ENCODE data around the gene POLA2.

The POLA2 gene

DNA sequence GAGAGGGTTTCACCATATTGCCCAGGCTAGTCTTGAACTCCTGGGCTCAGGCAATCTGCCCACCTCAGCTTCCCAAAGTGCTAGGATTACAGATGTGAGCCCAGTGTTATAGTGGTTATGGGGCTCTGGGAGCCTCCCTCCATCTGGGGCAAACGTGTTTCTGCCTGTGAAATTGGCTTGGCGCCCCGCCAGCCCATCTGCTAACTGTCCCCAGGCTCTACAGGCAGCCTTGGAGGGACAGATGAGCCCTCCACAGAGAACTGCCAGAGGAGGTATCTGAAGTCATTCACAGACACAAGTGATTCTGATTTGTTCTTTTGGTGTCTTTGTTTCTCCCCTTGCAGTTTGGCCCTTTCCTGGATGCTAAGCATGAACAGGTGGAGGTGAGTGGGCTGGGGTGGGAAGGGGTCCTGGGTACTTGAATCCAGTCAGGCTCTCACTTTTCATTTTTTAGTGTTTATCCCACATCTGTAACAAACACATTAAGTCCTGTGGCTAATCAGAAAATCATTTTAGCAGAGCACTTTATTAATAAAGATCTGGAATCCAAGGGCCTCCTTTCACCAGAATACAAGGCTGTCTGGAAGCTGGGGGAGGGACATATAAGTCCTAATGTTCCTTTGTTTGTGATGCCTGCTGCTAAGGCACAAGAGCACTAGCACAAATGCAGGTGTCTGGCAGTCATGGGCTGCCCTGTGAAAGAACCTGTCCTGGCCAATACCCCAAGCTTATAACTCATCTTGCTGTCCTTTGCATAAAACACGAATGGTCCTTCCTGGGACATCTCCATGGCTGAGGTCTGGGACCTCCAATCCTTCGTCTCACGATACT, 27.2 kb downstream of the POLA2 start:
- no peak for DNase-seq

DNA sequence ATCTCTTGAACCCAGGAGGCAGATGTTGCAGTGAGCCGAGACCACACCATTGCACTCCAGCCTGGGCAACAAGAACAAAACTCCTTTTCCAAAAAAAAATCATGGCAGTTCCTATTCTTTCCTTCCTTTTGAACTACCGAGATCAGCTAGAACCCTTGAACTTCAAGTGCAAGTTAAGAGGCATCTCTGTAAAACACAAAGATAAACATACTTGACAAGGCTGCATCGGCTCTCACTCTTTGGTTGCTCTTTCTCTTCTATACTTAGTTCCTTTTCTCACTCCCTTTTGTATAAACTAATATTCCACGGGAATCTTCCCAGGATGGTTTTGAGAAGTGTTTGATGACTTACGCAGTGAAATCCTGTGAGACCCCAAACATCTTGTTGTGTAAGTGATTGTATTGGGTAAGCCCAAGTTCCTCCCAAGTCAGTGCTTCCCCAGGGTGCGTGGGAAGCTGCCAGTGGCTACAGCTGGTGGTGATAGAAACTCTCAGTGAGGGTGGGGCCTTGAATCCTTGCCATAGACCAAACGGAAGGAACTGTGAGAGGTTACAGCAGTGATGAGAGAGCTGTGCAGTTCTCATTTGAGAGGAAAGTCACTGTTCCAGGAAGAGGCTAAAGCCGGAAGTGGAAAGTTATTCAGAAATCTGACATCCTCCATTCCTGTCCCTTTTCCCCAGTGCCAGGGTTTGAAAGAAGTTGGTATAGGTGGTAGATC, 28.8 kb downstream of the POLA2 start:
- DNase-seq = no peak

DNA sequence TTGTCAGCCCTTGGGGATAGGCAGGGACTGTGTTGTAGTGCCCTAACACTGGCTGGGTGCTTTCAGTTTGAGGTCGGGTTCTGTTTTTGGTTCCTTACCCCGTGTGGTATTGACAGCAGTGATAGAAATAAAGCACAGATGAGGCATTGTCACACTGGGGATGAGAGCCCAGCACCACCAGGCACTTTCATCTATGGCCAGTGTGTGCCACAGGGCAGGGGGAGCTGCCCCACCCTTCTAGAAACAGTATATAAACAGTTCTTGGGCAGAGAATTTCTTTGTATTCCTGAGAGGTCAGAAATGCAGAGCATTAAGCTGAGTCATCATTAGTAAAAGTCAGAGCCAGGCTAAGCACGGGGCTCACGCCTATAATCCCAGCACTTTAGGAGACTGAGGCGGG, 29.9 kb downstream of the POLA2 start:
- no peak for DNase-seq

DNA sequence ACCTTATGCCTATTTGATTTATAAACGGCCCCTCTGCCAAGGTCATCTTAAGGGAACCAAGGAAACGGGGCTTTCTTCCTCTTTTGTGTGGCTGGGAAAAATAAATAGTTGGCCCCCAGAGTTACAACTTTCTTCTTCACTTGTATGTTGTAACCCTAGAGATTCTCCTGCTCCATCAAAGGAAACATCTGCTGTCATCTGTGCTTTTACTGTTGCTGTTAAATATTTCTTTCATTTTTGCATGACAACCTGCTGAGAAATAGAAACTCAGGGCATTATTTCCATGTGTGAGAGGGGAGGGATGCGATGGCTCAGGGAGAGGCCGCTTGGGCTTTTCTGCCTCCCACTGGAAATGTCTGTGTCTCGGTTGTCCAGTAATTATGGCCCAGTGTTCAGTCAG, 31.1 kb downstream of the POLA2 start:
- no peak for DNase-seq

DNA sequence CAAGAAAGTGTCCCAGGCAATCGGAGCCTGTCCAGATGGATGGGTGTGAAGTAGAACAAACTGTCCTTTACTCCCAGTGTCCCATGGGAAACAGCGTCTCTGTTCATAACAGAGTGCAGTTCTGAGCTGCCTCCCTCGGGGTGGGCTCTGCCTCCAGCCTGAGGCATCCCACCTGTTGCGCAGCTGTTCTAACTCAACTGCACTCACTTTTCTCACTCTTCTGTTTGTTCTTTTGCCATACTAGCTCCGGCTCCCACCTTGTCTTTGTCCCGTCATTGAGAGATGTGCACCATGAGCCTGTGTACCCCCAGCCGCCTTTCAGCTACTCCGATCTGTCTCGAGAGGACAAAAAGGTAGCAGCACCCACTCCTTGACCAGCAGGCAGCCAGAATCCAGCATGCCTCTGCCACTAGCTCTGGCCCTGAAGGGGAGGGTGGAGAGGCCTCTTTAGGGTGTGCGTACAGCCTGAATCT, 32.2 kb downstream of the POLA2 start:
- no peak for DNase-seq

DNA sequence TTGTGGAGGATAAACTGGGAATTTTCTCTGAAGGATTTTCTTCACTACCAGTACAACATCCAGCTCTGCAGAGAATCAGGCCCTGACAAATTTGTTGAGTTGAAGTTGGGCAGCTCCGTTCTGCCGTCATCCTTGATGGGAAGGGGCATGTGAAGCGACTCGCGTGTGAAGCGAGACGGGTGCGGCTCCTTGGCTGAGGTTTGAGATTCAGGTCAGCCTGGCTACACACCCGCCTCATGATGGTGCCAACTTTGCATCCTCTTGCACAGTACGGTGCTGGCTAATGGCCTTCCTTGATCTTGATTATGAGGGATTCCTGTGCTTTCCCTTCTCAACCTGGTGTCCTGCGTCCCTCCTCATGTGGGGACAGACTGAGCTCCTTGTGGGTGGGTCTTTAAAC, 33.2 kb downstream of the POLA2 start:
- DNase-seq = no peak

DNA sequence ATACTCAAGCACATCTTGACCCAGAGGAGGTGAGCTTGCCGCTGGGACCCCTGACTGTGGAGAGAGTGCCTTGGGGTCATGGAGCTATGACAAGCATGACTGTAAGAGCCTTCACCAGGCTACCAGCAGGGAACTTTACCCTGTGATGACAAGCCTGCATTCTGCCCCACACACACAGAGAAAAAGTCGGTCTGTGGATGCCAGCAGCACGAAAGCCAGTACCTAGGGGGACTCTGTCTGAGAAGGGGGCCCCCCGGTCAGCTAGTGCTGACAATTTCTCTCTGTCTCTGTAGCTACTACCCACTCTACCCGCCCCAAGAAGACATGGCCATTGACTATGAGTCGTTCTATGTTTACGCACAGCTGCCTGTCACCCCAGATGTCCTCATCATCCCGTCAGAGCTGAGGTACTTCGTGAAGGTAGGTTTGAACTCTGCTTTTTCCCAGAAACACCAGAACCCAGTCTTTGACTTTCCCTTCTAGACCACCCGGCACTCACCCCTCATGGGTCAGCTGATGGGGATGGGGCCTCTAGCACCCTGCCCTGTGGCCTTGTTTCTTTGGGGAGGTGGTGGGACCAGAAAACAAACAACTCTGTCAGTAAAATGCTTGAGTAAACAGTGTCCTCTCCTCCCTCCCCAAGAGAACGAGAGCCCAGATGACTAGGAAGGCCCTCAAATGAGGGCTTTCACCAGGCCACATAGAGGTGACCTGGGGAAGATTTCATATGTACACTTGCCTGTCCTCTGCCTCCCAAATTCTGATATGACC, 34.0 kb downstream of the POLA2 start:
- DNase-seq = no peak

DNA sequence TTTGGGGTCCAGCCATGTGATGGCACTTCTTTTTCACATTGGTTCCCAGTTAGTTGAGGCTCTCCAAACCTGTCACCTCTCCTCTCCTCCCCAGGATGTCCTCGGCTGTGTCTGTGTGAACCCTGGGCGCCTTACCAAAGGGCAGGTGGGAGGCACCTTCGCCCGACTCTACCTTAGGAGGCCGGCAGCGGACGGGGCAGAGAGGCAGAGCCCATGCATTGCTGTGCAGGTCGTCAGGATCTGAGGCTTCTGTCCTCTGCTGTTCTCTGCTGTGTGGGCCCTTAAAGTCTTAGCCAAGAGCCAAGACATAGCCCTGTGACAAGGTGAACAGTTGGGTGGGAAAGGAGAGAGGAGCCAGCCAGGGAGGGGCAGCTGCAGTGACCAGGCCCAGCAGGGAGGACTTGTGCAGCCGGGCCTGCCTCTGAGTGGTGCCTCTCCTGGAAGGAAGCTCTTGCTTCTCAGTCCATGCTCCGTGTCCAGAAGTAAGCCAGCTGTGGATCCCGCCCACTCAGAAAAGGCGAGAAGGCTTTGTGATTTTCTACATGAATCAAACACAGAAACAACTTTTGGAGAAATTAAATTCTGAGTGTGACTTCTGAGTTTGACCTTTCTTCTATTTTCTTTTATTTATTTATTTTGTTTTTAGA, 35.4 kb downstream of the POLA2 start:
- no peak for DNase-seq

DNA sequence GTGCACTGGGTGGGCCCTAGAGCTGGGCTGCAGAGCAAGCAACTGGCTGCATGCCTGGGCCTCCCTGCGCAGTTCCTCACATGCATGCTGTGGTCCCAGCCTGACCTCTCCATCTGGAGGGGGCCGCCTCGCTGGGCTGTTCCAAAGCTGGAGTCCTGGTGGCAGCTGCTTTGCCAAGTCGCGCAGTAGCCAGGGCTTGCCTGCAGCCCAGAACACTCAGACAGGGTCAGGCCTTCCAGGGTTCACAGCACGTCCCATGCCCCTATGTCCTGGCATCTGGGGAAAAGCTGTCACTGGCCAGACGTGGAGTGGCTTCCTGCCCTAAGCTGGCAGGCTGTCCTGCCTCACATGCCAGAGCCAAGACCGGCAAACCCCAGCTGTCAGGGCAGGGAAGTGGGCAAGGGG, 36.4 kb downstream of the POLA2 start:
- no peak for DNase-seq

DNA sequence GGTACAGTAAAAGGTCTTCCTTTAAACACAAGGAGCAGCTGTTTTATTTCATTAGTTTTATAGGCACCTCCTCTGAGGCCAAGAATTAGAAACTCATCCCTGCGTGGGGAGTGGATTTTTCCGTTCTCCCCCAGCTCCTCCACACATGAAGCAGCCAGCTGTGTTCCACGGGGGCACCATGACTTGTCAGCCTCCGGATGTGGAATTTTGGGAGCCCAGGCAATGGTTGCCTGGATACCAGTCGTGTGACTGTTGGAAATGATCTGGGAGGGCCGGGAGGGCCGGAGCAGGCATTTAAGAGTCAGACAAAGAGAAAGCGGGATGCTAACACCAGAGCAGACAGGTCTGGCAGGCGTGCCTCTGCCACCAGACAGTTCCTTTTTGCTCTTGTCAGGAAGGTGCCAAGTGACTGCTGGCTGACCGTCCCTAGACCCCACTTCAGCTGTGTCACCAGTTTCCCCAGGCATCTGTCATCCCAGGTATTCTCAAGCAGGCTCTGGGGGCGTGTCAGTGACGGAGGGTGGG, 37.0 kb downstream of the POLA2 start:
- DNase-seq = no peak

DNA sequence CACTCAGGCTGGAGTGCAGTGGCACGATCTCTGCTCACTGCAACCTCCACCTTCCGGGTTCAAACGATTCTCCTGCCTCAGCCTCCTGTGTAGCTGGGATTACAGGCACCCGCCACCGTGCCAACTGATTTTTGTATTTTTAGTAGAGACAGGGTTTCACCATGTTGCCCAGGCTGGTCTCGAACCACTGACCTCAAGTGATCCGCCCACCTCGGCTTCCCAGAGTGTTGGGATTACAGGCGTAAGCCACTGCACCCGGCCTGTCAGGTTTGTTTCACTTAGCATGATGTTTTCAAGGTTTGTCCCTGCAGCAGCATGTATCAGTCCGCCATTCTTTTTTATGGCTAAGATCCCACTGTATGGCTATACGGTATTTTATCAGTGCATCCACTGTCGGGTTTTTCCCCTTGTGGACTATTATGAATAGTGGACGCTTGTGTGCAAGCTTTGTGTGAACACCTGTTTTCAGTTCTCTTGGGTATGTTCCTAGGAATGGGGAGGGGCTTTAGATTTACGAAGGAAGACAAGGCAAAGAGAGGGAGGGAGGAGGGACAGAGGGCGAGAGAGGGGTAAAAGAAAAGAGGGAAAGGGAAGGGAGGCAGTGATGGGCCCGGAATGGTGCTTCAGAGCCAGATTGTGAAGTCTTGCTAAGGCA, 39.0 kb downstream of the POLA2 start:
- DNase-seq = no peak

DNA sequence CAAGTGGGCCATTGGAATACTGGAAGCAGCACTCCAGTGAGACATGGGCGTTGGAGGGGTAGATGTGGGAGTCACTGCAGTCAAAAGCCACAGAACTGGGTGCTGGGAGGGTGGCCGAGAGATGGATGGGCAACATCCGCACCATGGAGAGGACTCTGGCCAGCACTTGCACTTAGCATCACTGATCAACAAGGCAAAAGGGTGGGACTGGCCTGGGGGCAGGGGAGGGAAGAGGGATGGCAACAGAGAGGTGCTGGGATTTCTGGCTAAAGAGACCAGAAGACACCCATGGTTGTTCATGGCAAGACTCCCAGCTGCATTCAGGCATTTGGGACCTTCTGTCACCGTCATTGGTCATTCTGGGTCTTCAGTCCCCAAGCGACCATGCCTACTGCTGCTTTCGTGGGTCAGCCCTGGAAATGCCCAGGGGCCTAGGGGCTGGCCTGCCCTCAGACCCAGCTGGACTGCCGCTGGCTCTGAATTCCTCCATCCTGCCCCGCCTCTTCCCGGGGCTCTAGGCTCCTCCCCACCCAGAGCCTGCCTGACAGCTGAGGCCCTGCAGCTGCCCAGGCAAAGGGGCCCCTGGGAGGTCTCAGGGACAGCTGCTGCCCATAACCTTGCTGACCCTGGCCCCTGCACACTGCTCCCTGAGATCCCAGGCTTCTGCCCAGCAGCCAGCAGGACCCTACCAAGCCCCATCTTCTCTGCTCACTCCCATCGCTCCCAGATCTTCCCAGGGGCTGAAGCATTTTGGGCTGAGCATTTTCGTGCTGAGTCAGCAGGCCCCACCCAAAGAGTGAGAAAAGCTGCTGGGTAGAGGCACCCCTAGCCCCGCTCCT, 39.9 kb downstream of the POLA2 start:
- DNase-seq = no peak

DNA sequence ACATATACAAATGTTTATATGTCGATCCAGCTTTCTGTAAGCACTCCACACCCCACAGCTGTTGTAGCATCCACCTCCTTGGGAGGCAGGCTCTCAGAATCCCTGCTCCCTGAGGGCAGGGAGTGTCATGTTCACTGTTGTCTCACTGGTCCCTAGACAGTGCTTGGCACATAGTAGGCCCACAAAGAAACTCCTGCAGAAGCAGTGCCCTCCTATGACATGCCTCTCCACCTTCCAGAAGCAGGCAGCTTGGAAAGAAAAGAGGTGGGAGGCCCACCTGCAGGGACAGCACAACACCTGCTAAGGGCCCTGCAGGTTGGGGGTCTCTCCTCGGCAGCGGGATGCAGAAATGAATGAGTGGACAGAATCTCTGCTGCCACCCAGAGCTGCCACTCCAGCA, 41.8 kb downstream of the POLA2 start:
- no peak for DNase-seq

DNA sequence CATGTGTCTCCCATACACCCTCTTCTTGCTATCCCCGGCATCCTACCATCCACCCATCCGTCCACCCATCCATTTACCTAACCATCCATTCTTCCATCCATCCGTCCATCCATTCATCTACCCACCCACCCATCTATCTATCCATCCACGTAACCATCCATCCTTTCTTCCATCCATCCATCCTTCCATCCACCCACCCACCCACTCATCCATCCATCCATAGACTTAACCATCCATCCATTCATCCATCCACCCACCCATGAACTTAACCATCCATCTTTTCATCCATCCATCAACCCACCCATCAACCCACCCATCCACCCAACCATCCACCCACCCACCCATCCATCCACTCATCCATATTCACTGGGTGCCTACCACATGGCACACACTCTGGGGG, 42.3 kb downstream of the POLA2 start:
- no peak for DNase-seq

DNA sequence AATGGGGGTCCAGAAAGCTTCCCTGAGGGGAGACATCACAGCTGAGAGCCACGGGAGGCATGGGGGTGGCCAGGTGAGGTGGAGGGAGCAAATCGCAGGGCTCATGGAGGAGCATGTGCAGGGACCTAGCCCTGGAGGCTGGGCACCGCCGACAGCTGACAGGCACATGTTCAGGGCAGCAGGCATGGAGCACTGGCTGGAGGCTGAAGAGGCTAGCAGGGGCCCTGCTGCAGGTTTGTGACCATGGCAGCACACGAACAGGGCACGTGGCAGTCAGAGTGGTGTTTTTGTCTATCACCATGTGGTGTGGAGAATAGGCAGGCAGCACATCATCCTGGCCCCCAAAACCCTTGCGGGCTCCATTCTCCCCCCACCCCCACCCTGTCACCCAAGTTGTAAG, 42.9 kb downstream of the POLA2 start:
- no peak for DNase-seq

DNA sequence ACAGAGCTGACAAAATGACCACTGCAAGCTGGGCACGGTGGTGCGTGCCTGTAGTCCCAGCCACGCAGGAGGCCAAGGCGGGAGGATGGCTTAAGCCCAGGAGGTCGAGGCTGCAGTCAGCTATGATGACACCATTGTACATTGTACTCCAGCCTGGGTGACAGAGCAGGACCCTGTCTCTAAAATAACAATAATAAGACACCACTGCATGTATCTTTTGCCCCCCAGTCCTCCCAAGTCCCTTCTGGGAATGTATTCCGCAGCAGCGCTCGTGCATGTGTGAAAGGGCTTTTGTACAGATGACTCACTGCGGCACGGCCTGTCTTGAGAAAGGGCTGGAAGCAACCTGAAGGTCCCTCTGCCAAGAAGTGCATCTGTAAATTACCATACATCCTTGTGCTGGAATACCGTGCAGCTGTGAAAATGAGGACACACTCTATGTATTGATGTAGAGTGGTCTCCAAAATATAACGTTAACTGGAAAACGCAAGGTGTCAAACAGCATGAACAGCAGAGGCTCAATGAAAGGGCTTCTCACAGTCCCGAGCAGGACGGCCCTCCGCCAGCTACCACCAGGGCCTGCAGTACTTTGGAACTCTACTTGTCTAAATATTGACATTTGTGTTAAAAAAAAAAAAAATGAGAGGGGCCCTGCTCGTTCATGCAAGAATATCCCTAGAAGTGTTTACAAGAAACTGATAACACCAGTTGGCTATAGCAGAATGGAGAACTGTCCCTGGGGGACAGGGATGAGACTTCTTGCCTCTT, 43.9 kb downstream of the POLA2 start:
- no peak for DNase-seq

DNA sequence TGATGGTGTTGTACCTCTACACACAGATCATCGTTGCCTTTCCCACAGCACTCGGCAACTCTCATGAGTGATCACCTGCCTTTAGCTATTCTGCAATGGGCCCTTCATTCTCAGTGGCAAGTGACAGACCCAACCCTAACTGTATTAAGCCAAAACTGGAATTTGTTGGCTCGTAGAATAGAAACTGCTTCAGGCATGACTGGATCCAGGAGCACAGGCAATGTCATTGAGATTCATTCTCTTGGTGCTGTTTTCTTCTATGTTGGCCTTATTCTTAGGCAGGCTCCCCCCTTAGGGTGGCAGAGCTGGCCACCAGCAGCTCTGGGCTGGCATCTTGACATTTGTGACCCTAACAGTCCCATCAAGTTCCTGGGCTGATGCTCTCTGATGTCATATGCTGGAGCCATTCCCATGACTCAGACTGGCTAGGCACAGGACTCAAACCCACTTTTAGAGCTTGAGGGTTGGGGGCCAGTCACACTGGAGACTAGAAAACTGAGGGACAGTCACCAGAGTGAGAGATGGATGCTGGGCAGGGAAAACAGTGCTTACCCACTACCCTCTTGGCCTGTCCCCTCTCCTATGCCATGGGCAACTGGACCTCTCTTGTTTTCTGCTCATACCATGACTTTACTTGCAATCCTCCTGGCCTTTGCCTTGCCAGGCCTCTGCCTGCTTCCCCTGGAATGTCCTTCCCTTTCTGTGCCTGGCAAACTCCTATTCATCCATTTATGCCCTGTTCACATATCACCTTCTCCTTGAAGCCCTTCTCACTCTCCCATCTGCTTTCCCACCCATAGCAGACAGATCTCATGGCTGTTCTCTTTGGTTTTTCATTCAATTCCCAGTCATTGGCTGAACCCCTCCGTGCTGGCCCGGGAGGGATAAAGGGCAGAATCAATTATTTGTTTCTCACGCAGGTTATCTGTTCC, 45.8 kb downstream of the POLA2 start:
- no peak for DNase-seq

DNA sequence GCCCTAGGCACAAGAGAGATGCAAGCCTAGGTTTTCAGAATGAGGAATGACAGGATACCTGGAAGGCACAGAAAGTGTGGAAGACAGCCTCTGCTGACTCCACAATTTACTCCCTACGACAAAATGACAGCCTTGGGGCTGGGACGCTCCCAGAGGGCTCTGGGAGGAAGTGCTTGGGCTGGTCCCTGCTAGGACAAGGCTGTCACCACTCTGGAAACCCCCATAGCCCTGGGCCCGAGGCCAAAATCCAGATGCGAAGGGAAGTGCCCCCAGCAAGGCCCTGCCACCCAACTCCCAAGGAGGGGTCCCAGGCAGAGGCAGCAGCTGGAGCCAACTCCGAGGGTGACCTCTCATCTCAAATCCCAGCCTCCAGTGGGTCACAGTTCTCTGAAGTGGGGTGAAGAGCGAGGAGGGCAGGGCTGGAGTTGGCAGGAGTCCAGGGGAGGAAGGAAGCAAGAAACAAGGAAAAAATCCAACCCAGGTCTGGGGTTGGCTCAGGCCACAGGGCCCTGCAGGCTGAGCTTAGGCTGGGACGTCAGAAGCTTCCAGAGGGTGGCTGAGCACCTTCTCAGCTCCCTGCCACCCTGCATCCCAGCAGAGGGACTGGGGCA, 46.6 kb downstream of the POLA2 start:
- no peak for DNase-seq

DNA sequence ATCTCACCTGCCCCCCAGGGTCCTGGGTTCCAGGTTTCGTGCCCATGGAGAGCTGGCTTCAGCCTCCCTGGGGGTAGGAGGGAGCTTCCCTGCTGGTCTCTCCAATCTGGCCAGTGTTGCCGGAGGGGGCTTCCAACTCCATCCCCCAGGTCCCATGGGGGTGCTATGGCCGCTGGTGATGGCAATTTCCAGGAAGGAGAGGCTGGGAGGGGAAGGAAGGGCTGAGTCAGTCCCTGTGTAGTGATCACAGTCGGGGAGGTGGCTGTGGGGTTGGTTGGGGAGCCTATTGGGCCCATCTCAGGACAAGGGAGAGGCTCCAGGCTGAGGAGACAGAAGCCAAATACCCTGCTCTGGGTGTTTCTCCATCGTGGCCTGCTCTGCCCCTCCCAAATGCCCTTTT, 47.2 kb downstream of the POLA2 start:
- no peak for DNase-seq

All from activated CD8-positive, alpha-beta memory T cell treated with anti-CD3 and anti-CD28 coated beads, Interleukin-2, amount 50 U/mL, for 48 hours (primary cell).